ENCODE measurements around the gene TMPRSS11E.
"Not testable (repeated sequence)": the region's sequence is repeated elsewhere in the genome, so short reads cannot be mapped to it uniquely, and the experiment has no call there.

The TMPRSS11E gene

DNA sequence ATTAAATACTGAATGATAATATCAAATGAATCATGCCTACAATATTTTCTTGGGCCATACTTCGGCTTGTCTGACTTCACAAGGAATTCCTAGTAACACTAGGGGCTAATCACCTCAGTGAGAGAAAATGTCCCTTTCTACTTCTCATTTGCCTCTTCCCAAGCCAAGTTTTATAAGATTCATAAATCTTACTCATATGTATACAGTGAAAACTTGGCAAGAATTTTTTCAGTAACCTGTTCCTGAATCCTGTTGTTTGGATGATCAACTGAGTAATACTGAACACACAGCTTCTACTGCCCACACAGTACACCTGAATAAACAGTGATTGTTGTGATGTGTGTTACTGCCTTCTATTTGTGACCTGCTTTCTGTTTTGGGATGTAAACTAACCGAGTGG lies 16.5 kb downstream of the TMPRSS11E start:
- no peak for DNase-seq

DNA sequence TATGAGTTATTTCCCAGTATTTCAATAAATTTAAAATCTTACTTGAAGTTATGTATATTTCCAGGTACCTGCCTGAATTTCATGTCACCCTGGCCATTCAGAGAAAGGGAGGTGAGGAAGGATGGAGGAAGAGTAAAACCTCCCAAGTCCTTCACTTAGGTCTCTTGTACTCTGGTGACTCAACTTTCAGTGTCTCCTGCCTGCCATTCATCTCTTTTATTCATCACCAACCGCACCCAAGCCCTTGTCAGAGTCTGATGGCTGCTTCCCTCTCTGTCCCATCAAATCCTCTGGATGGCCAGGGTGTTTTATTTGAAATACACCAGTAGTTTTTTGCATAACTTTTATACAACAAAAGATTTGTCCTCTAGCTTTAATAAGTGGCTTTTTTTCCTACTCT lies 17.8 kb downstream of the TMPRSS11E start:
- DNase-seq = no peak

DNA sequence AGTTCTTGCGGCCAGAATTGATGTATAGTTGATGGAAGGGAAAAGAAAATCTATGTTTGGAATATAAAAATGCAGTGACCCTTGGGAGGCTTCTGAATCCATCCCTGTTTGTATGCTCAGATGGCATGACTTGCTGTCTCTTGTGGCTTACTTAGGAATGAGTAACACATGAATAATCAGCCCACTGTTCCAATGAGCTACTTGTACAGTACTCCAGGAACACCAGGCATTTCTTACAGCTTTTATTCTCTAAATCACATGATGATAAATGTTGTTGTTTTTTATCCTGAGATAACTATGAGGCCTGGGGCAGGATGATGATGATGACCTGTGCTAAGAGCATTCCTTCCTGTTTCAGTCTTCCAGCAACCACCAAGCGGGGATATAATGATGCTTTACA lies 18.9 kb downstream of the TMPRSS11E start:
- no peak for DNase-seq

DNA sequence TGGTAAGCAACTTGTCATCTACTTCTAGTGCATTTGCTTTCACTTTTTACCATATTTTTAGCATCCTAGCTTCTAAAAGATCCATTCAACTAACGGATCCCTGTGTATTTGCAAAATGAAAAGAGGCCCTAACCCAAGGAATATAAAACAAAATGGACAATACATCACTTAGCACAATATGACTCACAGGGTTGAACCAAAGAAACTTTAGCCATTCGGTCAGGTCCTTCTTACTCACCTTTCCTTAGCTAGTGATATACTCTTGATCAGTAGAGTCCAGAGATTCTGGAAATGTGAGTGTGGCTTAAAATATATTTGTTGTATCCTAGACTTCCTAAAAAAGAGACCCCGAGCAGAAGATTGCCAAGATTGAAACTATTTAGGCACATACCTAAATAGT lies 19.5 kb downstream of the TMPRSS11E start:
- DNase-seq = no peak

DNA sequence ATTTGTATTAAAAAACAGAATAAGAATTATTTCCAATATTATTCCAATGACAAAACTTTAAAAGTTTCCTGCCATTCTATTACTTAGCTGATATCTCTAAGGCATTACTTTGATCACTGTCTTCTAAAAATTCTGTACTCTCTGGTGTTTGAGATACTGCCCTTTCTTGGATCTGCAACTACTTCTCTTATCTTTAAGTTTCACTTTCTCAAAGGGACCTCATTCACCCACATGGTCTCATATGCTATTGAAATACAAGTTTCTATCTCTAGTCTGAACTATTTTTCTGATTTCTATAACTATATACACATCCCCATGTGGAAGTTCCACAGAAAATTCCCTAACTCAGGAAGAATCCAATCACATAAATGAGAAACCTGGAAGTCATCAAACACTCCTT lies 22.2 kb downstream of the TMPRSS11E start:
- no peak for DNase-seq

DNA sequence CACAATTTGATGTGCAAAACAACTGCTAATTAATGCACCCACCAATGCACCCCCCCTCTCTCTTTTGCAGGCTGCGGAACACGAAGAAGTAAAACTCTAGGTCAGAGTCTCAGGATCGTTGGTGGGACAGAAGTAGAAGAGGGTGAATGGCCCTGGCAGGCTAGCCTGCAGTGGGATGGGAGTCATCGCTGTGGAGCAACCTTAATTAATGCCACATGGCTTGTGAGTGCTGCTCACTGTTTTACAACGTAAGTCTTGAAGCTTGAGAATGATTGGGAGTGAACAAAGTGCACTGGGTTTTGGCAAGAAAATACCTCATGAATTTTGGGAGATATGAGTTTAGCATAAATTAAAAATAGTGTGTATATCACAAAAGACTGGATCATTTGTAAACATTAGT lies 28.9 kb downstream of the TMPRSS11E start:
- no peak for DNase-seq

- DNase-seq = no peak
These were observed 42.1 kb downstream of the TMPRSS11E start for GRCh38 chr4:68489338-68489737.

DNA sequence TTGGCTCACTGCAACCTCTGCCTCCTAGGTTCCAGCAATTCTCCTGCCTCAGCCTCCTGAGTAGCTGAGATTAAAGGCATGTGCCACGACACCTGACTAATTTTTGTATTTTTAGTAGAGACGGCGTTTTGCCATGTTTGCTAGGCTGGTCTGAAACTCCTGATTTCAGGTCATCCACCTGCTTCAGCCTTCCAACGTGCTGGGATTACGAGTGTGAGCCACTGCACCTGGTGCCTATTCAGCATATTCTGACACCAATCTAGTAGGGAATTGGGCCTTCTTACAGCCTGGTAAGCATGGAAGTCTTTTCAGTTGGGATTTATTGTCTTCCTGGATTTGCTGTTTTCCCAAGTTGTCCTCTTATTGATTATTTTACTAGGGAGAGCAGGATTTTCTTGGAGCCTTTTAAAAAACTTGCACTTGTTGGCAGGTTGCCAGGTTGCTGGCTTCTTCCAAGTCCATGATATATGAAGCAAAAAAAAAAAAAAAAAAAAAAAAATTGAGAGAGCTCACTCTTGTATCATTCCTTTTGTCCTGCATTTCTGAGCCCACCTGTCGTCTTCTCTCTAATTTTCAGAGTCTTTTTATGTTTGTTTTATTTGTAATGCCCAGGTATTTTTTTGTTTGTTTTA lies 43.7 kb downstream of the TMPRSS11E start:
- DNase-seq = no peak

- no peak for DNase-seq
These were observed 47.4 kb downstream of the TMPRSS11E start for GRCh38 chr4:68494688-68495087.

DNA sequence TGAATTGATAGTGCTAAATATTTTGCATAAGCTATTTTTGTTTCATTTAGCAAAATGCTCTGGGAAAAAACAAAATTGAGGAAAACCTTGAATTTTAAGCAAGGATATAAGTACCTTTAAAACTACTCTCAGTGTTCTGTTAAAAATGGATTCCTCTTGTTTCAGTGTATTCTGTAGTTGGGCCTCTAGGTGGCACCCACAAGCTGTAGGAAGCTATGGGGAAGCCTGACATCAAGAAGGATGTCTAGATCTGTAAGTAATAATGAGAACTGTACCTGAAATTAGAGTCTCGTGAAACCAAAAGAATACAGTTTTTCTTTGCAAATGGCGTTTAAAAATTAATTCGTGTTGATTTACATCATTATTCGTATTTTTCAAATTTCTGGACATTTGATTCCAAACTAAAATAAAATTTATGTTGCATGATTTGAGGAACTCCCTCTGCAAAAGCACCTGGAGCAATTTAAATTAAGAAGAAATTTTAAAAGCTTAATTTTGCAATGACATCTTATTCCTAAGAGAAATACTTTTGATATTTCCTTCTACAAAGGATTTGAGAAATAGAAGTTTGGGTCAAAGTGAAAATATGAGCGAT lies 51.2 kb downstream of the TMPRSS11E start:
- peak; percentile 56 to 65 for DNase-seq

DNA sequence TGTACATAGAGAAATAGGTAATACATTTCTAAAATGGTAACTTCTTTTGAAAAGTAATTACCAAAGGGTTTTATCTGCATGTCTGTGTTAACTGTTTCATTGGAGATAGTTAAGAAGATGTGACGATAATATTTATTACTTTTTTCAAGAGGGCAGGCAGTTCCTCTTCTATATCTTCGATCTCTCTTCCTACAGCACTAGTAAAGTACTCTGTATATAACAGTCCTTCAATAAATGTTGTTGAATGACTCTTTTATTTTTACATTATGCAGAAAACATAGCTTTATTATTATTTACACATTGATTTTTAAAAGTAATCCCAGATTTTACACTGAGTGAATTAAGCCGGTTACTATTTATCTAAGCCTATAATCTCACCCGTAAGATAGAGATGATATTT lies 51.8 kb downstream of the TMPRSS11E start:
- no peak for DNase-seq

- not testable (repeated sequence) for DNase-seq
These were observed 56.2 kb downstream of the TMPRSS11E start for GRCh38 chr4:68503462-68503861.

DNA sequence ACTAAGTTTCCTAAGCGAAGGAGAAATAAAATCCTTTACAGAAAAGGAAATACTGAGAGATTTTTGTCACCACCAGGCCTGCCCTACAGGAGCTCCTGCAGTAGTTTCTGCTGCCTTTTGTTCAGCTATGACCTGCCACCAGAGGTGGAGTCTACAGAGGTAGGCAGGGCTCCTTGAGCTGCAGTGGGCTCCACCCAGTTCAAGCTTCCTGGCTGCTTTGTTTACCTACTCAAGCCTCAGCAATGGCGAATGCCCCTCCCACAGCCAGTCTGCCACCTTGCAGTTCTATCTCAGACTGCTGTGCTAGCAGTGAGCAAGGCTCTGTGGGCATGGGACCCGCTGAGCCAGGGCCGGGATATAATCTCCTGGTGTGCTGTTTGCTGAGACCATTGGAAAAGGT lies 57.6 kb downstream of the TMPRSS11E start:
- DNase-seq = peak in 1 of 2 experiments; percentile 1

- not testable (repeated sequence) for DNase-seq
These were observed 58.2 kb downstream of the TMPRSS11E start for GRCh38 chr4:68505452-68505851.

GRCh38 chr4:68518889-68519288 lies 71.6 kb downstream of the TMPRSS11E start:
- no peak for DNase-seq

GRCh38 chr4:68520985-68521384 lies 73.7 kb downstream of the TMPRSS11E start:
- no peak for DNase-seq

- not testable (repeated sequence) for DNase-seq
These were observed 75.0 kb downstream of the TMPRSS11E start for GRCh38 chr4:68522232-68522631.

DNA sequence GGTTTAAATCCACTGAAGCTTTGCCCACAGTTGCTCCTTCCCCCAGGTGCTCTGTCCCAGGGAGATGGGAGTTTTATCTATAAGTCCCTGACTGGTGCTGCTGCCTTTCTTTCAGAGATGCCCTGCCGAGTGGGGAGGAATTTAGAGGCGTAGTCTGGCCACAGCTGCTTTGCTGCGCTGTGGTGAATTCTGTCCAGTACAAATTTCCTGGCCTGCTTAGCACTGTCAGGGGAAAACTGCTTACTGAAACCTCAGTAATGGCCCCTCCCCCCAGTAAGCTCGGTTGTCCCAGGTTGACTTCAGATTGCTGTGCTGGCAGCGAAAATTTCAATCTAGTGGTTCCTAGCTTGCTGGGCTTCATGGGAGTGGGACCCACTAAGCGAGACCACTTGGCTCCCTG lies 88.7 kb downstream of the TMPRSS11E start:
- no peak for DNase-seq

GRCh38 chr4:68536375-68536774 lies 89.1 kb downstream of the TMPRSS11E start:
- no peak for DNase-seq

GRCh38 chr4:68542742-68543141 lies 95.5 kb downstream of the TMPRSS11E start:
- not testable (repeated sequence) for DNase-seq

Data from activated CD4-positive, alpha-beta T cell treated with anti-CD3 and anti-CD28 coated beads, Interleukin-2, amount 50 U/mL, for 48 hours (primary cell).